Bone marrow (tissue), 2 donors: Measurements from ENCODE around the gene SPATA12.

Source experiments
- DNase-seq, 2 donors: peaks; one replicate each; lab custom pipeline; 2025; lab: John Stamatoyannopoulos, UW

Gene SPATA12

DNA sequence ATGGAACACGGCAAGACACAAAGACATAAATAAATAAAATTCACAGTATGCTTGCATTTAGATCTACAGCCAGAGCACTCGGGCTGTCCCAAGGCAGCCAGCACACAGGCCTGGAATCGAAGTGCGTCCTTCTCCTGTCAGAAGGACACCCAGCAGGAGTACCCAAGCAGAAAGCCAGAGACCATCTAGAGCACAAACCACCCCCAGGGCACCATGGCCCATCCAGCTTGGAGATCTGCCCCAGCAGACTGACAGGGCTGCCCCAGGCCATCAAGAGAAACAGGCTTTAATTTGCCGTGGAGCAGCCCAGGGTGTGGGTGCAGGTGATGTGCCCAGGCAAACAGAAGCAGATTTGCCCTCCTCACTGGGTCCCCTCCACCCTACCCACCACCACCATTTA is 7.8 kb upstream of the SPATA12 start:
- DNase-seq, result no peak

DNA sequence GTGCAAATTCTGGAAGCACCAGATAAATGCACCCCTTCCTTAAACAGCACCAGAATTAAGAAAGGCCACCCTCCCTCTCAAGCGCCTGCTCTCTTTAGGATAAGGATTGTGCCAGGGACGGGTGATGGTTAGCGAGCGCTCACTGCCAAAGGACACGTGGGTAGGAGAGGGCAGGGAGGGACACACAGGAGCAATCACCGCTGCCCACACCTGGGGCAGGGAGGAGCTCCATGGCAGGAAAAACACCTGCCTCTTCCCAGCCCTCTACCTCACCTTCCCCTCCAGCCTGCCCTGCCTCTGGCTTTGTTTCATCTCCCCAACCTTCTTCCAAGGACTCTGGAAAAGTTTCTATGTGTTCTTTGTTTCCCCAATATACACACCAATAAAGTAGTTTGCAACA is 7.3 kb upstream of the SPATA12 start:
- no peak for DNase-seq

DNA sequence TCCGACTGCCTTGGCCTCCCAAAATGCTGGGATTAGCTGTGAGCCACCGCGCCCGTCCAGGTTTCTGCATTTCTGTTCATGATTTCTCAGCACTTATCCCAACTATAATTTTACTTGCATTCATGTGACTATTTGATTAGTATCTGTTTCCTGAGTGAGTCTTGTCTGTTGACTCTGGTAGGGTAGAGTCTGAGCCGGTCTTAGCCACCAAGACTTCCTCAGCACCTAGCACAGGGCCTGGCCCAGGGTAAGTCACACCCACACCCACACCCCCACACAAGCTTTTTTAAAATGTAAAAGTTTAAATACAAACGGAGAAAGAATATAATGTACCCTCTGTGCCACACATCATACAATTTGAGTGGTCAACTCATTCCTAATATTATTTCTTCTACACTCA is 3.1 kb upstream of the SPATA12 start:
- DNase-seq, result peak in 1 of 2 donors; percentile 66

DNA sequence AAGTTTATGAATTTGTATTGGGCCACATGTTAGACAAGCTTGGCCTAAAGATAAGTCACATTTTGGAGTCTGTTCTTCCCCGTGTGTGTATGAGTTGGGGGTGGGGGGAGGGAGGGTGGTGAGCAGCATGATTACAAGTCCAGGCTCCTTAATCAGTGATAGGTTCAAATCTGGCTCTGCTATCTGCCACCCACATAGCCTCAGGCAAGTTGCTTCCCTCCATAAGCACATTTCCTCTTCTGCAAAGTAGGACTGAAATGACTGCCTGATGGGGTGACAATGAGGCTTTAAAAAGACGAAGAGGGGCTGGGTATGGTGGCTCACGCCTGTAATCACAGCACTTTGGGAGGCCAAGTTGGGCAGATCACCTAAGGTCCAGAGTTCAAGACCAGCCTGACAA is 1.1 kb upstream of the SPATA12 start:
- DNase-seq, result no peak

DNA sequence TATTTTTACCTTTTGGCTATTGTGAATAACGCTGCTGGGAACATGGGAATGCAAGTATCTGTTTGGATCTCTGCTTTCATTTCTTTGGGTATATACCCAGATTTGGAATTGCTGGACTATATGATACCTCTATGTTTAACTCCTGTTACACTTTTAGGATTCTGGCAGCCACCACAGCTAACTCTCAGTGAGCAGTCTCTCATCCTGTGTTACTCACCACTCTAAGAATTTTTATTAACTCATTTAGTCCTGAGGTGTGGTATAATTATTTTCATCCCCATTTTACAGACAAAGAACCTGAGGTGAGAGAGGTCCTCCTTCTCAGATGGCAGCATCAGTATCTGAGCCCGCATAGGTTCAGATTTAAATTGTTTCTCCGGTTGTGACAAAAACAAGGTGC is 1.1 kb downstream of the SPATA12 start:
- DNase-seq, result no peak

DNA sequence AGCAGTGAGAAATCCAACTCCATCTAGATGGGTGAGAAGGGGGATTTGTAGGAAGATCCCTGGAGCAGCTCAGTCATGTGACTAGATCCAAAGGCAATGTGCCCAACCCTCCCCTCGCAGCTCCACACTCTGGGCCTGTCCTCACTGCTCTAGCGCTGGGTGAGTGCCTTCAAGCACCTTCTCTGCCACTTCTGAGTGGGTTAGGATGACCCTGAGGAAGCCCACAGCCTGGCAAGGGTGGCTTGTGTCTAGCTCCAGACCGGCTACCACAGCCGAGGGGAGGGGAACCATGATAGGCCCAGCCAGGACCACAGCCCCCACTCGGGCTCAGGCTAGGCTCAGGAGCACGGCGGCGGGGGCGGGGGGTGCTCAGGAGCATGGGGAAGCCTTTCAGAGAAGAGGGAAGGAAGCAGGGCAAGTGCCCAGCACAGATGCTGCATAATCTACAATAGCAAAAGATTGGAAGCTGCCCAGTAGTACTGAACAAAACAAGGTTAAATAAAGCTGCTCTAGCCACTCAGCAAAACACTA is 1.7 kb downstream of the SPATA12 start:
- DNase-seq, result no peak

DNA sequence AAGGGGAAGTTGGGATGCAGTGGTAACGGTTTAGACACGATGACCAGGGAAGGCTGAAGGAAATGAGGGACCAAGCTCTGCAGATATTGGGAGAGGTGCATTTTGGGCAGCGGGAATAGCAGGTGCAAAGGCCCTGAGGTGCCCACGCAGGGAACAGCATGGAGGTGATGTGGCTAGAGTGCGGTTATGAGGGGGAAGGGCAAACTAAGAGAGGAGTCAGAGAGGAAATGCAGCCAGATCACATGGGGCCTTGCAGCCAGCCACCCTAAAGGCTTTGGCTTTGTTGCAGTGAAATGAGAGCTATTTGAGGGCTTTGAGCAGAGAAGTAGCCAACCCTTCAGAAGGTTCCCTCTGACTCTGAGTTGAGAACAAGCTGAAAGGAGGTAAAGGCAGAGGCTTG is 2.6 kb downstream of the SPATA12 start:
- DNase-seq, result no peak

DNA sequence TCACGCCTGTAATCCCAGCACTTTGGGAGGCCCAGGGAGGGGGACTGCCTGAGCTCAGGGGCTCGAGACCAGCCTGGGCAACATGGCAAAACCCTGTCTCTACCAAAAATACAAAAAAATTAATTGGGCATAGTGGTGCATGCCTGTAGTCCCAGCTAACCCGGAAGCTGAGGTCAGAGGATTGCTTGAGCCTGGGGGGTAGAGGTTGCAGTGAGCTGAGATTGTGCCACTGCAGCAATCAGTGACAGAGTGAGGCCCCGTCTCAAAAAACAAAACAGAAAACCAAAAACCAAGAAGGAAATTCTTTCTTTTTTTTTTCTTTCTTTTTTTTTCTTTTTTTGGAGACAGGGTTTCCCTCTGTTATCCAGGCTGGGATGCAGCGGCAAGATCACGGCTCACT is 3.5 kb downstream of the SPATA12 start:
- no peak for DNase-seq

DNA sequence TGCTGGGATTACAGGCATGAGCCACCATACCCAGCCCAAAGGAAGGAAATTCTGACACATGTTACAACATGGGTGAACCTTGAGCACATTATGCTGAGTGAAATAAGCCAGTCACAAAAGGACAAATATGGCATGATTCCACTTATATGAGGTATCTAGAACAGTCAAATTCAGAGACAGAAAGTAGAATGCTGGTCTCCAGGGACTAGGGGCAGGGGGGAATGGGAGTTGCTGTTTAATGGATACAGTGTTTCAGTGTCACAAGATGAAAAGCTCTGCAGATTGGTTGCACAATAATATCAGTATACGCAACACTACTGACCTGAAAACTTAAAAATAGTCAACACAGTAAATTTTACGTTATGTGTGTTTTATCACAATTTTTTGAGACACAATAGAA is 4.1 kb downstream of the SPATA12 start:
- DNase-seq, result no peak

DNA sequence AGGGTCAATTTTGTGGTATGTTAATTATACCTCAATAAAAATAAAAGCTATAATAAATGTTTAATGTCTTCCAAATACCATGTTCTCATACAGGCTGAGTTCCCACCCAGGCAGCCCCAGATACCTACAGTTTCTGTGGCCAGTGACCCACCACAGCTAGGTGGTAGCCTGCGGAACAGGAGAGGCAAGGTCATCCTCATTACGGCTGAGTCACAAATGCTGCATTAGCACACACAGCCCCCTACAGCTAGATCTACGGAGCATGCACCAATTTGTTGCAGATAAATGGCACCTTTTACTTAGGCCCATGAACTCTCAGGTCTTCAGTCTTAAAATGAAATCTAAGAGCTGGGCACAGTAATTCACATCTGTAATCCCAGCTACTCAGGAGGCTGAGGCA is 5.1 kb downstream of the SPATA12 start:
- no peak for DNase-seq

DNA sequence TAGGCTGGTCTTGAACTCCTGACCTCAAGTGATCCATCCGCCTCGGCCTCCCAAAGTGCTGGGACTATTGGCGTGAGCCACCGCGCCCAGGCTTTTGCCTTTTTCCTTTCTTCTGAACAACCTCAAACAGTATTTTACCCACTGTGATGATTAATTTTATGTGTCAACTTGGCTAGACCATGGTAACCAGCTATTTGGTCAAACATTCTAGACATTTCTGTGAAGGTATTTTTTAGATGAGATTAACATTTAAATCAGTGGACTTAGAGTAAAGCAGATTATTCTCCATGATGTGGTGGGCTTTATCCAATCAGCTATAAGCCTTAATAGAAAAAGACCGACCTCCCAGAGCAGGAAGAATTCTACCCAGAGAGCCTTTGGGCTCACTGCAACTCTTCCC is 6.0 kb downstream of the SPATA12 start:
- DNase-seq, result no peak

DNA sequence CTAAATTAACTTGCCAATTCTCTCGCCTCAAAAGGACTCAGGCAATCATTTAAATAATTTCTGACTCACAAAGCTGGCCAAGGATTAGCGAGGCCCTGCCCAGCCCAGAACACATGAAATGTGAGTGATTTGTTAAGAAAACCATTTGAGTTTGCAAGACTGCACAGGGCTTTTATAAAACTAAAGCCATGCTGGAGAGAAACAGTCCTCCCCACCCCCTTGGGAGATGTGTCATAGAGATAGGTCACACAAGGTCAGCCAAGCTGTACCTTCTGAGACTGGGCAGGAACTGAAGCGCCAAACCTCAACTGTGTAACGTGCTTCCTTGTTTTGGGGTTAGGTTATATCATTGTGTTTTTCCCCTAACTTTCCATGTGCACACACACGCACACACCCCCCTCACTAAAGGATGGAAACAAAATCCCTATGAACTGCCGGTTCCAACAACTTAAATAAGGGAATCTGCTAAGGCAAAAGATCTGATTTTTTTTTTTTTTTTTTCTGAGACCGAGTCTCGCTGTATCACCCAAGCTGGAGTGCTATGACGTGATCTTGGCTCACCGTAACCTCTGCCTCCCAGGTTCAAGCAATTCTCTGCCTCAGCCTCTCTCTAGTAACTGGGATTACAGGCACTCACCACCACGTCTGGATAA is 8.1 kb downstream of the SPATA12 start:
- peak; percentile 19 to 81 for DNase-seq

DNA sequence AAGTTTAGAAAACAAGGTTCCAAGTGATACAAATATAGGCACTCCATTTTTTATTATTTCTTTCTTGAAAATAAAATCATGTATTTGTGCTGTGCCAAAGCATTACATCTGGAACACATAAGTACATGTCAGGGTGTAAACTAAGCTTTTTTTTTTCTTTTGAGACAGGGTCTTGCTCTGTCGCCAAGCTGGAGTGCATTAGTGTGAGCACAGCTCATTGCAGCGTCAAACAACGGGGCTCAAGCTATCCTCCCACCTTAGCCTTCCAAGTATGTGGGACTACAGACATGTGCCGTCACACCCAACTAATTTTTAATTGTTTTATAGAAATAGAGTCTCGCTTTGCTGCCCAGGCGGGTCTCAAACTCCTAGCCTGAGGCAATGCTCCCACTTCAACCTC is 9.0 kb downstream of the SPATA12 start:
- DNase-seq, result no peak

DNA sequence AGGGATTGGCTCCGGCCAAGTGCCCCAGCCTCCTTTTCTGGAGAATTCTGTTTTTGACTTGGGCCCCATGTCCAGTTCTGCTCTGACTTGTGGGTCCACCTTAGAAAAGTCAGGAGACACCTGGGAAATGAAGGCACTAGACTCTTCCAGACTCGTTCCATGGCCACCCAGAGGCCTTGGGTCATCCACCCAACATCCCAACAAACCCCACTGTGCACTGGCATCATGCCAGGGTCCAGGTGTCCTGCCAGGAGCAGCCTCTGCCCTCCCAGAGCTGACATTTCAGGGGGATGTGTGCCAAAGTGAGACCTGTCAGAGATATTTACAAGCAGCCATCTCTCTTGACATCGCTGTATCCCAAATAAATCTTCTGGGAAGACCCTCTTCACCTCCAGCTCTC is 13.2 kb downstream of the SPATA12 start:
- DNase-seq, result no peak

DNA sequence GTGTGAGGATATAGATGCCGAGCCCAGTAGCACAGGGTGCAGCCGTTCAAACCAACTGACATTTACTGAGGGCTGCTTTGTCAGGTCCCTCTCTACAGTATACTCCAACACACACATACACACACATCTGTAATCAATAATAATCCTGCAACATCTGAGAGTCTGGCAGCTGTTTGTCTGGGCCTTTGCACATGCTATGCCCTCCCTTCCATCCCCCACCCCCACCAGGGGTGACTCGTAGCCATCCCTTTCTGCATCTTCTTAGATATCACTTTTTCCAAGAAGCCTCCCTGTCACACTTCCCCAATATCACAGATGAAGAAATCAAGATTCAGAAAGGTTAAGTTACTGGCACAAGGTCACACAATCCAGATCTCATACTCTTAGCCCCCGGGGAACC is 13.7 kb downstream of the SPATA12 start:
- no peak for DNase-seq

DNA sequence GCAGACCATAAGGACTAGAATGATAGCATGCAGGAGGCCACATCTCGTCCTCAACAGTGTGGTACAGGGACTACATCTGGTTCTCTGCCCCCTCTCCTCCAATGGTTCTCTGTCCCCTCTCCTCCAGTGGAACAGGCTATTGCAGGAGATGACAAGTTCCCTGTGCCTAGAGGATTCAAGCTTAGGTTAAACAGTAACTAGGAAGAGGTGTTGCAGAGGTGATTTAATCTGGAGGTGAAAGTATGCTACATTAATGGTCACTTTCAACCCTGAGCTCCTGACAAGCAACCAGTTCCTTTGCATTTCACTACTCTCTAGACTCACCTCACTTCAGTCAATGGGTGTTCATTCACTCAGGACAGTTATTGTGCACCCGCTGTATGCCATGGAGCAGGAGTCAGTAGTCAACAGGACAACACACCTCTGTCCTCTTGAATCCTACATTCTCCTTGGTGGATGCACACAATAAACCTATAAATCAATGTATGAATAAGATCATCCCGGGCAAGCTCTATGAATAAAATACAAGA is 16.0 kb downstream of the SPATA12 start:
- DNase-seq, result no peak

DNA sequence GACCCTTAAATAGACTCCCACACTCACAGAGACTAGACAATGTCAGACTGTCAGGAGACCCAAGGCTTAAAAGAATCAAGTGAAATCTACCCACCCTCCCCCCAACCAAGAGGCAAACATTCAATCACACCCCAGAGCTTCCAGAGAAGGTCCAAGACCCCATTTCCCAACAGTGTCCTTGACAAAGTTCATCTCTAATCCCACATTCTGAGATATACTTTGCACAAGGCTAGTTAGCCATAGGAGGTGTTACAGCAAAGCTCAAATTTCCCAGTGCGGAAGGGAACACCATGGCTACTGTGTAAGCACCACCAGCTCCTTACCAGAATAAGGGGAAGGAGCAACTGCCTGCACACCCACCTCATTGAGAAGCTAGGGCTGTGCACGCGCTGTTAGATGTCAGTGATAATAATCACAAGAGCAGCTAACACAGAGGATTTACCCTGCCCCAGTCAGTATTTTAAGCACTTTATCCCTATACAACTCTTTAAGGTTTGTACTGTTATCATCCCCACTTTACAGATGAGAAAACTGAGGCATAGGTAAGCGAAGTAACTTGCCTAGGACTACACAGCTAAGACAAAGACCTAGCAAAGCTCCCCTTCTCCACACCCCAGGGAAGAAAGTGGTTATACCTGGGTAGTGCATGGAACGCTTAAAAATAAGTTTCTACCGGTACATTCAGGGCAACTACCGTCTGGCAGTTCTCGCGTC is 17.3 kb downstream of the SPATA12 start:
- no peak for DNase-seq

DNA sequence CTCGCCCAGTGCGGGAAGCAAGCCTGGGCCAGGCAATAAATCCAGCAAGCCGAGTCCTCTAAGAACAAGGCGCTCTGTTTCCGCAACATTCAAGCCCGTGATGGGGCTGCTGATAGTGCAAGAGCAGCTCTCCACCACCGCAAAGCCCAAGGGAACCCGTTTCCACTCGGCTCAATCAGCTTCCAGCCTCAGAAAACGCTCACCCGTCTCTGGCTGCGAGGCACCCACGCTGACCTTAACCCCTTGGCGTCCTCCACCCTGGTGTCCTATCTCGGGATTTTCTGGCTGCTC is 17.8 kb downstream of the SPATA12 start:
- peak in 1 of 2 donors; percentile 38 for DNase-seq

DNA sequence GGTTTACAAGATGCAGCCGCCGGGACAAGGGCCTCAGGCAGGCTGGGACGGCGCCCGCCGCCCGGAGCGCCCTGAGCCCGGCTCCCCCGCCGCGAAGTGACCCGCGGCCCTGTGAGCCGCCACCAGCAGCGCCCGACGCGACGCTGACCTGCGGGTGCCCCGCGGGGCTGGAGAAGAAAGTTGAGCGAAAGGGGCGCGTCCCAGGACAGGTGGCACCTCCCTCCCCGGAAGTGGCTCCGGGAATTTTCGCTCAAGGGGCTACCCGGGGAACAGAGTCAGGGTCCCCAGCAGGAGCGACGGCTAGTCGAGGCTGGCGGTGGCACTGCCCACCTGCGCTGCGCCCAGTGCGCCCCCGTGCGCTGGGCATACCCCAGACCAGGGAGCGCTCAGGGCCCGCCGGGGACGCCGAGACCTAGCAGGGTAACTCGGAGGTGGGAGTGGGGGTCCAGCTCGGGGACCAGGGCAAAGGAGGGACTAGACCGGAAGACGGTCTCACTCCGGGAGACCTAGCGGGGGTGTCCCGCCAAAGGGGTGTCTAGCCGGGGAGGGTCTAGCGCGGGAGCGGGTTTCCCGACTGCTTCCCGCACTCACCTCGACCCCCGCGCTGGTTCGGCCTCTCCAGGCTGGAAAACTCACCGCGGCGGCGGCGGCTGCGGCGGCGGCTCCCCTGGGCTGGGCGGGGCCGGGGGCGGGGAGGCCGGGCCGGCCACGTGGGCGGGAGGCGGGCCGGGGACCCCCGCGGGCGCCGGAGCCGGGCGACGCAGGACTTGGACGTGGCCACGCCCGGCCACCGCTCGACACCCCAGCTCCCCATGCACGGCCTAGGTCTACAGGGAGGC is 18.4 kb downstream of the SPATA12 start:
- peak in 1 of 2 donors; percentile 30 for DNase-seq

DNA sequence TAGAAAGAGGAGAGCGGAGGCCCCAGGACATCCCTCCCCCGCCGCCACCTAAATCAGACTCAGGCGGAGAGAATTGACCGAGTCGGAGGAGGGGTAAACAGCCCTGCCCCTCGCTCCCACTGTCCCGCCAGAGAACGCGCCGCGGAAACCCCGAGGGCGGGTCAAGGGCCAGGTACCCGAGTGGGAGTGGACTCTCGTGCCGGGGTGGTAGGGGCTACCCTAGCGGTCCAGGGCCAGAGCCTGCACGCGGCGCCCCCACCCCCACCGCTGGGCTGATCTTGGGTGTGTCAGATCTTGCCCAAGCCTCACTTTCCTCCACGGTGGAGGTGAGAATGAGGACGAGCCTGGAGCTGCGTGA is 19.0 kb downstream of the SPATA12 start:
- DNase-seq, result no peak

DNA sequence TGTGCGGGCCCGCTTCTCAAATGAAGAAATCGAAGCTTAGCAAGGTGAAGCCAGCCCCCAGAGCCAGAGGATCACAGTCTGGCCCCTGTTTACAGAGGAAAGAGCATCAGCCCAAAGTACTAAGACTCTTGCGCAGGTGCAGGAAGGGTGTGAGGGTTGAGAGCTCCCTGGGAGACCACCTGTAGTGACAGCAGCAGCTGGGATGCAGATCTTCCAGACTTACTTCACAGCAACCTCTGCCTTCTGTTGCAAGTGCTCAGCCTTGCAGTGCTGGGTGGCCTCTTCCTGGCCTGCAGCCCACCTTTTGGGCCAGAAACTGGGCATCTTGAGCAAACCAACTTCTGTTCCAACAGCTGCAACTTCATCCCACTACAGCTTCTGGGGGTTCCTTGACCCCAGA is 19.7 kb downstream of the SPATA12 start:
- no peak for DNase-seq

DNA sequence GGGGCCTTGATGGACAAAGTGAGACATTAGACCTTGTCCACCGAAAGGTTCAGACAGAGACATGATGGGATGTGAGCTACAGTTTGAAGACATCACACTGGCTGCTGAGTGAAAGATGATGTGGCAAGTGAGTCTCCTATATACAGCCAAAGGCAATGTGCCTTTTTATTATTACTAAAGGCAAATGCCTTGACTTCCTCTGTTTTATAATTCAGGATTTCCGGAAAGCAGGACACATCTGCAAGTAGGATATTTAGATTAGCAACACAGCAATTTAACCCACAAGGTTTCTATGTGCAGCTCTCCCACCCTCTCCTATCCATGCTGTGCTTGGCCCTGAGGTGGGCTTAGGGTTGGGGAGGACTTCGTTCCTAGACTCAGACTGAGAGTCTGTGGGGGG is 20.7 kb downstream of the SPATA12 start:
- DNase-seq, result no peak

DNA sequence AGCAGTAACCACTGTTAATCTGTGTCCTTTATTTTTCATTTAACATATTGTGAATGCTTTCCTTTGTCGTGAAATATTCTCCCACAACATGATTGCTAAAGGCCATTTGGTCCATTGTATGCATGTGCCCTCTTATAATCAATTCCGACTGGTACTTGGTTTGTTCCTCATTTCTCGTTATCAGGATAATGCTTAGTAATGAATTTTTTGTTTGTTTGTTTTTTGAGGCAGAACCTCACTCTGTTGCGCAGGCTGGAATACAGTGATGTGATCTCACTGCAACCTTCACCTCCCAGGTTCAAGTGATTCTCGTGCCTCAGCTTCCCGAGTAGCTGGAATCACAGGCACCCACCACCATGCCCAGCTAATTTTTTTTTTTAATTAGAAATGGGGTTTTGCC is 22.0 kb downstream of the SPATA12 start:
- DNase-seq, result no peak
